ENCODE data around the gene FAF1. TPM values are rescaled to one million over a fixed set of nuclear protein-coding genes. Genes with fewer than 3 reads are reported as not detected.

Gene FAF1
- total and polyA plus RNA-seq, 2 donors (not counting 3 experiments of a cell fraction or from before 2014, with no cell fraction given): 9.0 to 57.6 TPM

- ChIA-PET CTCF (interaction anchor here (1.4 kb wide), 1 partner anchor 232 kb away, joined by 3 read pairs; no protein-coding TSS in a partner anchor), POLR2A (no interaction called here)
- no TSS peak for BruUV-seq (replicated peaks)
- DNase-seq (ENCODE audit: low read depth, low spot score) (no peak), FAIRE-seq (no peak)
- Histone ChIP-seq H2AFZ (ENCODE audit: low read depth, low read length) (no peak overlapping the region), H3K27ac (ENCODE audit: insufficient read depth, low read depth, low read length) (no peak overlapping the region), H3K9me3 (replicated peaks; ENCODE audit: control insufficient read depth, insufficient read depth, low read length) (no peaks in the 10 kb centered on the region), H3K9me1 (replicated peaks; ENCODE audit: control insufficient read depth, extremely low read depth, insufficient read depth, low read length) (no peaks in the 10 kb centered on the region), H3K79me2 (ENCODE audit: control insufficient read depth, insufficient read depth, low read length) (no peaks in the 10 kb centered on the region), H3K4me1 (ENCODE audit: control insufficient read depth, extremely low read depth, insufficient read depth, low read length) (no peaks in the 10 kb centered on the region), H3K4me2 (ENCODE audit: insufficient read depth, low read length) (no peak overlapping the region), H4K20me1 (replicated peaks; ENCODE audit: control insufficient read depth, extremely low read depth, insufficient read depth, low read length) (no peaks in the 10 kb centered on the region), H3K4me3 (replicated peaks in 1 of 3; ENCODE audit: insufficient read depth in 1 of 3, low read depth in 1 of 3, low read length in 3 of 3) (no peak overlapping the region), H3K27me3 (ENCODE audit: control insufficient read depth in 2 of 2, insufficient read depth in 2 of 2, low read length in 2 of 2) (no peaks in the 10 kb centered on the region), H3K9ac (replicated peaks; ENCODE audit: extremely low read depth, insufficient read depth, low read length) (no peak overlapping the region), H3K36me3 (ENCODE audit: control insufficient read depth in 2 of 2, extremely low read depth in 1 of 2, insufficient read depth in 2 of 2, low read length in 2 of 2) (no peaks in the 10 kb centered on the region)
- dilution Hi-C loops (cut with MboI; ENCODE audit: extremely low pct_ligation_motif_present, low sequenced_read_pairs) (no loop called here), intact Hi-C loops (cut with micrococcal nuclease) (no loop called here)
- TF ChIP-seq CTCF (IDR thresholded peaks at IDR 0.05; ENCODE audit: extremely low read depth in 1 of 2, insufficient read depth in 1 of 2, low read depth in 1 of 2, low read length in 2 of 2): no peak
- TF ChIP-seq MAX (IDR thresholded peaks at IDR 0.05; ENCODE audit: insufficient read depth, insufficient read length): no peak
- TF ChIP-seq FOS (IDR thresholded peaks at IDR 0.05; ENCODE audit: borderline replicate concordance, insufficient read depth, low read length): no peak
- TF ChIP-seq MYC (IDR thresholded peaks at IDR 0.05; ENCODE audit: low read depth, low read length): no peak
- TF ChIP-seq POLR2AphosphoS5 (IDR thresholded peaks at IDR 0.05; ENCODE audit: insufficient read depth, low read depth, low read length): no peak
- no peak for TF ChIP-seq EZH2 (IDR thresholded peaks at IDR 0.05; ENCODE audit: borderline replicate concordance, low read depth, low read length, severe bottlenecking)
- TF ChIP-seq POLR2A (IDR thresholded peaks at IDR 0.05; ENCODE audit: low read depth, low read length): no peak
- TF ChIP-seq GATA2 (IDR thresholded peaks at IDR 0.05; ENCODE audit: insufficient read depth, insufficient read length, low read depth, low read length): no peak
- no peak for TF ChIP-seq JUN (IDR thresholded peaks at IDR 0.05; ENCODE audit: borderline replicate concordance, insufficient read depth, insufficient read length, low read depth)
Observed at GRCh38 chr1:50471967-50472366, 488.1 kb downstream of the FAF1 start.
